Measurements from ENCODE around the gene GLIS1.

GLIS1 gene

DNA sequence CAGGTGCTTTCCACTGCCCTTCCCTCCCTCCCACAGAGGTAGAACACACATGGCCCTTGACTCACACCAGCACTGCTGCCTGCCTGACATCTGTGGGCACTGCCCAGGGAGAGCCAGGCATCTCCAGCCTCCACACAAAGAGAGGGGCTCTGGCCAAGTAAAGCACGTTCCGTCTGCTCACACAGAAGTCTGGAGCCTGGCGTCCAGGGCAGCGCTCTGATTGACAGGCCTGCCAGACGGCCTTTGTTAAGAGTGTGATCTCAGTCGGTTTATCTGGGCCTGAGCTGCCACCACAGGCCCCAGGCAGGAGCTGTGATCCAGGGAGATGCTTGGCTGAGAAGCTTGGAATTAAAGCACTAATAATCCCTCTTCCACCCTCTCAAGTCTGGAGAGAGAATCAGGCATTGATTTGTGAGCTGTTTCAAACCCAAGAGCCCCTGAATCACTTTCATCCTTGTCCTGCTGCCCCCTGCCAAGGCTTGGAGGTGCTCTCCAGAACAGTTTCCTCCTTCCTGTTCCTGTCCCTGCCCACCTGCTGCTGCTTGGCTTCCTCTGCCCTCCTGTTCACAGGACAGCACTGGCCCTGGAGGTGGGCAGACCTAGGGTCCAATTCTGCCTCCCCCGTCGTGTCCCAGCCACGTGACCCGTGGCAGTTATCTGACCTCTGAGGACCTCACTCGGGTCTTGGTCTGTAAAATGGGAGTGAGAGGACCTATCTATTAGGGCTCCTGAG is 276.0 kb downstream of the GLIS1 start:
- no peak for DNase-seq (ENCODE audit: low read depth)

DNA sequence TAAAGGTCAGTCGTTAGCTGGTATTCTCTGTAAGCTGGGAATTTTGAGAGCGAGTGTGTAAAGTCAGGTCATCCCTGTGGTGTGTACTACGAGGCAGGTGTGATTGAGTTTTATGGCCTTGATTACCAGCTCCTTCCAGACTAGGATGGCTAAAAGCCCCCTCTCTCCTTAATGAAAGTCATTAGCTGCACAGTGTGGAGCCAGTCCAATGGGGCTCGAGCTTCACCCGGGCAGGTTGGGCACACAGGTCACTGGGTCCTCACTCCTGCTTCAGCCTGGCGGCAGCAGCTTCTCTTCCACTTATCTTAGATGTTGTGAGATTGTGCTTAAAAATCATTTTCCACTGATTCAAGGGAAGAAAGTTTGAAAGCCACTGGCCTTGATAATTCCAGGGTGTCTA is 276.8 kb downstream of the GLIS1 start:
- DNase-seq (ENCODE audit: low read depth), result no peak

DNA sequence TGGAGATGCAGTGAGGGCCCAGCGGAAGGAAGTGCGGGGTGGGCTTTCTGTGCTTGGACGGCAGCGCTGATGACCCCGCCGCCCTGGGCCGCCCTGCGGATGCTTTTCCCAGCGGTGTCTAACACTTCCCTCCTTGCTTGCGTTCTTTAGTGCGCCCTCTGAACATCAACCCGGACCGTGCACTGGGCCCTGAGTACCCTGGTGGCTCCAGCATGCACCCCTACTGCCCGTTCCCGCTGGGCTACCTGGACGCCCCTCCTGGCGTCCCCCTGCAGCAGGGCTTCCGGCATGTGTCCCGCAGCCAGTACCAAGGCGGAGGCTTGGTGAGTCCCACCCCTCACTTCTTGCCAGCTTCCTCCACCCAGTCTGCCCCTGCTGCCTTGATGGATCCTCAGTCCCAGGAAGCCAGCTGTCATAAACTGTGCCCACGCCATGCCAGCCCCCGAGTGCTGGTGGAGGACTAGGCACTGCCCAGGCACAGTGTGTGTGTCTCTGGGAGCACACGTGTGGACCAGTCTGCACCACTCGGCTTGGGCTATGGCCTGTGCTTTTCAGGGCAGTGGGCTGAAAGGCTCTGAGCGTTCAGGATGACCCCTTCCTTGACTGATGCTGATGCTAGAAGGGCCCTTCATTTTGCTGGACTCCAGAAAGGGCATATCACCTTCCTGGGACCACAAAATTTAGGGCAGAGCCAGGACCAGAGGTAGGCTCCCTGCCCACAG is 277.5 kb downstream of the GLIS1 start:
- no peak for DNase-seq (ENCODE audit: low read depth)

DNA sequence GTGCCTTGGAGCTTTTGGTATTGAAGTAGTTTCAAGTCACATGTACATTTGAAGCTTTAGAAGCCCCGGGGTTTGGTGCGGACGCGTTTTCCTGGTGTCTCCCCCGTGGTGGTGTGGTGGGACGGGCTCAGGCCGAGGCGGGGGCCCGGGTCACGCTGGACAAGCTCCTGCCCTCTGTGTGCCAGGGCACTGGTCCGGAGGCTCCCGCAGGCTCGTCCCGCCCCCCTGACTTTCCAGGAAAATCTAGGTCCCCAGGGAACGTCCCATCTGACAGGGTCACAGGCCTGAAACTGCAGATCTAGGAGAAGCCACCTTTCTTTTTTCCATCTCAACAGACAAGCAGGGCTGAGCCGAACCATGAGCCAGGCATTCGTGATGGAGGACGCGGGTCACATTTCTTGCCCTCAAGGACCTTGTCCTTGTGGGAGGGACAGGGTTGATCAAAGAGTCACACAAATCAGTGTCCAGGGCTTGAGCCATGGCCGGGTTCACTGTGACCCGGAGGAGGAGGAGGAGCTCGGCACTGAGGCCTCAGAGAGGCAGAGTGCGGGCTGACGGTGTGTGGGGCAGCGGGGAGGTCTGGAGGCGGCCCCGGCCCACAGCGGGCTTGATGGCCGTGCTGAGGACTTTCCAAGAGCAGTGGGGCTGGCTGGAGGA is 278.2 kb downstream of the GLIS1 start:
- no peak for DNase-seq (ENCODE audit: low read depth)

DNA sequence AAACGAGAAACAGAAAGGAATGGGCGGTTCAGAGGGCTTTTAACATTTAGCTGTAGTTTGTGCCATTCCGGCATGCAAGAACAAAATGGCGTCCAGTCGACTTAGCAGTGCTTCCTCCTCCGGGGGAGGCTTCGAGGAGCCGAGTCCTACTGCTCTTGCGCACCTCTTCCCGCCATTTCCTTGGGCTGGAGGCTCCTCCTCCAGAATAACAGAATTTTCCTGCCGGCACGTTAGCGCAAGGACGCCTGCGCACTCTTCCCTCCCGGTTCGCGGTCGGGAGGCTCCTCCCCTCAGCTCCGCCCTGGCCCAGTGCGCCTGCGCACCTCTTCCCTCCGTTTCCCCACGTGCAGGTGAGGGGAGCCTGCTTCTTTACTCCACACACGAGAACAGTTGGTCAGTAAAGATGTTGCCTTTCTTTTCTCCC is 278.7 kb downstream of the GLIS1 start:
- no peak for DNase-seq (ENCODE audit: low read depth)

DNA sequence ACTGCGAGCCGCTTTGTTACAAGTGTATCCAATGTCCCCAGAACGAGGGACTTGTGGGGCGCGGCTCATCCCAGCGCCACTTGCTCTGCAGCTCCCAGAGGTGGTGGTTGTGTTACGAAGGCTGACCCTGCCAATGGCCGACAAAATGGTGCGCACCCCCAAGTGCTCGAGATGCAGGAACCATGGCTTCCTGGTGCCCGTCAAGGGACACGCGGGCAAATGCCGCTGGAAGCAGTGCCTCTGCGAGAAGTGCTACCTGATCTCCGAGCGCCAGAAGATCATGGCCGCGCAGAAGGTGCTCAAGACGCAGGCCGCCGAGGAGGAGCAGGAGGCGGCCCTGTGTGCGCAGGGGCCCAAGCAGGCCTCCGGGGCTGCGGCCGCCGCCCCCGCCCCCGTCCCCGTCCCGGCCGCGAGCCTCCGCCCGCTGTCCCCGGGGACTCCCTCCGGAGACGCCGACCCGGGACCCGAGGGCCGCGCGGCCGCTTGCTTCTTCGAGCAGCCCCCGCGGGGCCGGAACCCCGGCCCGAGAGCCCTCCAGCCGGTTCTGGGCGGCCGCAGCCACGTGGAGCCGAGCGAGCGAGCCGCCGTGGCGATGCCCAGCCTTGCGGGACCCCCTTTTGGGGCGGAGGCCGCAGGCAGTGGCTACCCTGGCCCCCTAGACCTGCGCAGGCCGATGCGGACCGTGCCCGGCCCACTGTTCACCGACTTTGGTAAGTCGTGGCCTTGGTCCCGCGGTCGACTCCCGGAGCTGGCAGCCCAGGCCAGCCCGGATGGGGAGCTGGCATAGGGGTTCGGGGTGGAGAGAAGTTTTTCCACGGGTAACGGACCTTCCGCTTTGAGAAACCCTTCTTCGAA is 279.4 kb downstream of the GLIS1 start, which contains the start of gene DMRTB1:
TSS of gene DMRTB1 (plus strand) at position 79 of the 855 bp plus-strand sequence. CDS start at position 134, 55 bp downstream.
- no peak for DNase-seq (ENCODE audit: low read depth)

DNA sequence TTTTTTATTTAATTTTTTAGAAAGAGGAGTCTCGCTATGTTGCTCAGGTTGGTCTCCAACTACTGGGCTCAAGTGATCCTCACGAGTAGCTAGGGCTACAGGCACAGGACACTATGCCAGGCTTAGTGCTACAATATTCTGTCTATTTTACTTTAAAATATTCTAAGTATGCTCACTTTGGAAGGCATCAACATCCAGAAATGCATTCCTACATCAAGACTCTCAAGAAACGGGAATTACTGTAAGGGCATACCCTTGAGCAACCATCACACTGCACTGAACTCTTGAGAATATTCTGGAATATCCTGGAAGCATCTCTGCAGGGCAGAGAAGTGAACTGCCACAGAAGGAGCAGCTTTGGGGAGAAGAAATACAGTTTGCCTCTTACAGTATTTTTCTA is 280.3 kb downstream of the GLIS1 start:
- no peak for DNase-seq (ENCODE audit: low read depth)
